ENCODE data around the gene NDC1. TPM values are rescaled to one million over a fixed set of nuclear protein-coding genes. Genes with fewer than 3 reads are reported as not detected.

Gene NDC1
- total RNA-seq, 2 experiments from 2014 or later, result 31.2 to 38.5 TPM

DNA sequence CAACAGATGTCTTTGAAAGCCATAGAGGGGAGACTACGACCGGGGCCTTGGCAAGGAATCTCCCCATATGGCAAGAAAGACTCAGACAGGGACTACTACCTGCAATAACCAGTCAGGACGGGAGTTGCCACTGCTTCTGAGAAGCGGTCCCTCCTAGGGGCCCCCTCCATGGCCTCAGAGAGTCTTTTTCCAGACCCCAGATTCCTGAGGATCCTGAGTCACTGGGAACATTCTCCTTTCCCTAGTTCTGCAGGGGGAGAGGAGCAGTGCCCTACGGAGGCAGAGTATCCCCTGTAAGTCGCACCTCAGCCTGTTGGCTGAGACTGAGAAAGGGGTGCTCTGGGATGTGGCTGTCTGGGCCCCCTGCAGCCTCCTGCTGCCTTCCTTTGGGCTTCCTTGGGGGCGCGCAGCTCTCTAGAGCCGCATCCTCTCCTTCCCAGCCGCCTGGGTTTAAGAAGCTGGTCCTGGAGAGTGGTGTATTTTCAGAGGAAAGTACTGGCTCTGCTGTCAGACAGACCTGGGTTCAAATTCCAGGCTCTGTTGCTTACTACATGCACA is 107.0 kb downstream of the NDC1 start:
- intact Hi-C loops (cut with DNase I, micrococcal nuclease), result no loop called here
- H3K27me3 Mint-ChIP-seq, result peaks cover 17% of the 10 kb centered on the region
- H3K9me3 Mint-ChIP-seq (ENCODE audit: low read depth), result no peaks in the 10 kb centered on the region
- CTCF ChIA-PET, result interaction anchor here (0.6 kb wide), 1 partner anchor 1073 kb away, joined by 3 read pairs; no protein-coding TSS in a partner anchor
- no peak for DNase-seq
- H3K27ac Mint-ChIP-seq, result no peak overlapping the region
- POLR2A ChIA-PET, result no interaction called here
- H3K4me1 Mint-ChIP-seq, result no peaks in the 10 kb centered on the region
- H3K36me3 Mint-ChIP-seq (ENCODE audit: low read depth), result no peaks in the 10 kb centered on the region
- no peak overlapping the region for H3K4me3 Mint-ChIP-seq
- ATAC-seq, result no peak

GRCh38 chr1:53730224-53730865 is 107.8 kb downstream of the NDC1 start:
- ATAC-seq (no peak), DNase-seq (no peak)
- POLR2A ChIA-PET, result no interaction called here
- intact Hi-C loops (cut with DNase I, micrococcal nuclease), result no loop called here
- no peaks in the 10 kb centered on the region for H3K4me1 Mint-ChIP-seq
- CTCF ChIA-PET, result no interaction called here
- no peaks in the 10 kb centered on the region for H3K36me3 Mint-ChIP-seq (ENCODE audit: low read depth)
- H3K4me3 Mint-ChIP-seq, result no peak overlapping the region
- no peaks in the 10 kb centered on the region for H3K9me3 Mint-ChIP-seq (ENCODE audit: low read depth)
- H3K27me3 Mint-ChIP-seq, result peaks cover 13% of the 10 kb centered on the region
- H3K27ac Mint-ChIP-seq, result no peak overlapping the region

DNA sequence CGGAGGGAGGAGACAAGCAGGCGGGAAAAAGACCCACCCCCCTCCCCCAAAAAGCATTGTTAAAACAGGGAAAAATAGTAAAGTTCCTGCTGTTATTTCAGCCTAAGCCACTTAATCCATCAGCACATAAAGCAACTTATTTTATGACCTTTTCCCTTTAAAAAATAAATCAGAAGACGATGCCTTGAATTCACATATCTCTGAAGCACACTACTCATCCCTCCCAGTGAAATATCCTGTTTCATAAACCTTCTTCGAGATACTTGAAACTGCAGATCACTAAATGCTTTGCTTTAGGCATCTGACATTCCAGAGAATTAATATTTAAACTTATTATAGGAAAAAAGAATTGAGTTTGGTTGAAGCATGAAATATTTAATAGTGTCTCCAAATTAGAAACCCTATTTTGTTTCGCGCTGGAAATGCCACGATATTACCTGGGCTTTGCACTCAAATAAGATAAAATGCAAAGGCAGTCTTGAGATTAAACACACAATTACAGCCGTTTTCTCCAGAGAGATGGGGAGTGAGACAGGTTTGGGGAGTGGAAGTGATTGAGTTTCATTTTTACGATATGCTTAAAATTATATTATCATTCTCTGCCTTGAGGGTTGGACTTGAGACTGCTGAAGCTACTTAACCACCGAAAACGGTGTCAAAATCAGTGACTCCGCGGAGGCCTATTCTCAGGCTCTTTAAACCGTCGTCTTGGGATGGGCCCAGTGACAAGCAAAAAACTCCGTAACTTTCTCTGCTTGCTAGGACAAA is 108.5 kb downstream of the NDC1 start:
- no peak overlapping the region for H3K27ac Mint-ChIP-seq
- ChIA-PET POLR2A (no interaction called here), CTCF (no interaction called here)
- ATAC-seq (no peak), DNase-seq (no peak)
- intact Hi-C loops (cut with DNase I, micrococcal nuclease), result no loop called here
- H3K27me3 Mint-ChIP-seq, result peaks cover 7% of the 10 kb centered on the region
- no peaks in the 10 kb centered on the region for H3K9me3 Mint-ChIP-seq (ENCODE audit: low read depth)
- no peaks in the 10 kb centered on the region for H3K36me3 Mint-ChIP-seq (ENCODE audit: low read depth)
- no peak overlapping the region for H3K4me3 Mint-ChIP-seq
- no peaks in the 10 kb centered on the region for H3K4me1 Mint-ChIP-seq

DNA sequence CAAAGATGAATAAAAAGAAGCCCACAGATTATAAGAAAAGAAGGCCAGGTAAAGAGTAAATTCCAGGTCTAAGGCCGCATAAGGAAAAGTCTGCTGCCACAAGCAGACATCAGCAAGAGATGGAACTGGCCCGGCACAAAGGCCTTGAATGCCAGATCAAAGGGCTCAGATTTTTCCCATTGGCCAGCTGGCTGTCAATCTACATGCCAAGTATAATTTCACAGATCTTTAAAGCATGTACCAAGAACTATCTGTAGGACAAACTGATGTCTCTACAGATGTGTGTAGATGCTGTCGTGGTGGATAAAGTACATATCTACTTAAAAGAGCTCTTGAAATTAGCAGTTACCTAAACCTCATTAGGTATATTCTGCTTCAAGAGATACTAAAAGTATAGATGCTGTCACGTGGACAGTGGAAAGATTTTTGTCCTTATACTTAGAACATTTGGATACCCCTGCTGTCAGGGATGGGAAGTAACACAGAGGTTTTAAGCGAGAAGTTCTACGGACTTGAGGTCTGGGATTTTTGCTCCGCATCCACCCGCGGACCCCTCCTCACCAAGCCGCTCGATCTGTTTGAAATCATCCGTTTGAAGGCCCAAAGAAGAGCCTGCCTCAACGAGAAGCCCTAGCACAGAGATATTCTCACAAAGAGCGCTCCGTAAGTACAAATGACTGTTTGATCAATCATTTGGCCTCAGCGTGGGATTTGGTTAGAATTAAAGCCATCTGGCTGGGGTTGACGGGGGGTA is 109.2 kb downstream of the NDC1 start:
- no peak overlapping the region for H3K4me3 Mint-ChIP-seq
- DNase-seq, result no peak
- CTCF ChIA-PET, result no interaction called here
- H3K9me3 Mint-ChIP-seq (ENCODE audit: low read depth), result no peaks in the 10 kb centered on the region
- no peak for ATAC-seq
- H3K4me1 Mint-ChIP-seq, result no peaks in the 10 kb centered on the region
- intact Hi-C loops (cut with DNase I, micrococcal nuclease), result no loop called here
- H3K27ac Mint-ChIP-seq, result no peak overlapping the region
- POLR2A ChIA-PET, result interaction anchor here (0.6 kb wide), 1 partner anchor 538 kb away, joined by 5 read pairs; no protein-coding TSS in a partner anchor
- no peaks in the 10 kb centered on the region for H3K36me3 Mint-ChIP-seq (ENCODE audit: low read depth)
- peaks cover 7% of the 10 kb centered on the region for H3K27me3 Mint-ChIP-seq

DNA sequence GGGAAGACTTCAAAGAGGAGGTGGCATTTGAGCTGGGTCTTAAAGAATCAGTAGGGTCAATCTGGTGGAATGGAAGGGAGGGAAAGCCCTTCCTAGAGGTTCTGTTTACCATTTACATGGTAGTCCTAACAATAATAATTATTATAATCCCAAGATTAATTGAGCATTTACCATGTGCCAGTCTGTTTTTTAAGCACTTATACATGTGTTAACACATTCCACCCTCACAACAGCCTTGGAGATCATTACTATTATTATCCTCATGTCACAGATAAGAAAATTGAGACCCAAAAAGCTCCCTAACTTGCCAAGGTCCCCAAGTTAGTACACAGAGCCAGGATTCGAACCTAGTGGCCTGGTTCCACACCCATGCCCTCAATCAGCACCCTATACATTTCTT is 109.9 kb downstream of the NDC1 start:
- Mint-ChIP-seq H3K27ac (no peak overlapping the region), H3K4me1 (no peaks in the 10 kb centered on the region), H3K36me3 (ENCODE audit: low read depth) (no peaks in the 10 kb centered on the region), H3K9me3 (ENCODE audit: low read depth) (no peaks in the 10 kb centered on the region), H3K27me3 (peaks cover 2% of the 10 kb centered on the region), H3K4me3 (no peak overlapping the region)
- DNase-seq (no peak), ATAC-seq (no peak)
- POLR2A ChIA-PET, result interaction anchor here (0.6 kb wide), 1 partner anchor 537 kb away, joined by 5 read pairs; no protein-coding TSS in a partner anchor
- intact Hi-C loops (cut with DNase I, micrococcal nuclease), result no loop called here
- CTCF ChIA-PET, result interaction anchor here (1.4 kb wide), 1 partner anchor 12 kb away, joined by 3 read pairs; no protein-coding TSS in a partner anchor

DNA sequence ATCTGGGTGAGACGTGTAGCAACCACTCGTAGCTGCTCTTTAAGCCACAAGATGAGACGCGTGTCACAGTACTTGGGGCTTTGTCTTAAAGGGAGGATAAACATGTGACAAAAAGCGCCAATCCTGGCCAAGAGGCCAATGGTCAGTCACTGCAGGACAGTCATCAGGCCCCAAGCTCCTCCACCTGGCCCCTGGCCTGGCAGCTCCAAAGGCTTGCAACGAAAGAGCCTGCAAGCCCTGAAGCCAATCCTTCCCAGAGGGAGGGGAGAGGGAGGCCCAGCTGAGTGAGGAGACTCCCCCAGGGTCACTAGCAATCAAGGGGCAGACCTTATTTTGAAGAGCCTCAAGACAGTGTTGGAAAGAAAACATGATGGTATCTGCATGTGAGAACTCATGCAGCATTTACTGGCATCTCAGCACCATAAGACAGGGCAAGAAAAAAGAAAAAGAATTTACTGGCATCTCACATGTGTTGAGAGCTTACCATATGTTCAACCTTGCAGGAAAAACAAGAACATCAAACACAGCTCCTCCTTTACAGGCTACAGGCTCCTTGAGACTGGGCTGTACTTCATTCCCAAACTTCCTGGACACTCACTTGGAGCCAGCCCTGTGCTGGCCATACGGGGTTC is 110.5 kb downstream of the NDC1 start:
- ATAC-seq (no peak), DNase-seq (no peak)
- ChIA-PET CTCF (interaction anchor here (0.5 to 1.4 kb wide), 3 partner anchors 12 to 44 kb away, joined by 3 read pairs; no protein-coding TSS in a partner anchor), POLR2A (no interaction called here)
- Mint-ChIP-seq H3K4me1 (no peaks in the 10 kb centered on the region), H3K36me3 (ENCODE audit: low read depth) (no peaks in the 10 kb centered on the region), H3K27me3 (peaks cover 2% of the 10 kb centered on the region), H3K9me3 (ENCODE audit: low read depth) (no peaks in the 10 kb centered on the region), H3K4me3 (no peak overlapping the region), H3K27ac (no peak overlapping the region)
- intact Hi-C loops (cut with DNase I, micrococcal nuclease), result no loop called here

- Mint-ChIP-seq H3K4me1 (no peaks in the 10 kb centered on the region), H3K27ac (no peak overlapping the region), H3K36me3 (ENCODE audit: low read depth) (no peaks in the 10 kb centered on the region), H3K4me3 (no peak overlapping the region), H3K27me3 (no peaks in the 10 kb centered on the region), H3K9me3 (ENCODE audit: low read depth) (no peaks in the 10 kb centered on the region)
- CTCF ChIA-PET, result no interaction called here
- POLR2A ChIA-PET, result no interaction called here
- ATAC-seq (no peak), DNase-seq (no peak)
- intact Hi-C loops (cut with DNase I, micrococcal nuclease), result no loop called here
Measured at GRCh38 chr1:53726009-53726600, 112.0 kb downstream of the NDC1 start.

GRCh38 chr1:53725238-53725689 is 112.8 kb downstream of the NDC1 start:
- ChIA-PET CTCF (interaction anchor here (1.0 kb wide), 1 partner anchor 12 kb away, joined by 3 read pairs; no protein-coding TSS in a partner anchor), POLR2A (interaction anchor here (0.5 kb wide), 1 partner anchor 29 kb away, joined by 3 read pairs; no protein-coding TSS in a partner anchor)
- intact Hi-C loops (cut with DNase I, micrococcal nuclease), result no loop called here
- no peaks in the 10 kb centered on the region for H3K27me3 Mint-ChIP-seq
- H3K27ac Mint-ChIP-seq, result no peak overlapping the region
- peak; percentile 9 for DNase-seq
- no peaks in the 10 kb centered on the region for H3K9me3 Mint-ChIP-seq (ENCODE audit: low read depth)
- ATAC-seq, result no peak
- no peaks in the 10 kb centered on the region for H3K4me1 Mint-ChIP-seq
- no peaks in the 10 kb centered on the region for H3K36me3 Mint-ChIP-seq (ENCODE audit: low read depth)
- no peak overlapping the region for H3K4me3 Mint-ChIP-seq

- Mint-ChIP-seq H3K27me3 (no peaks in the 10 kb centered on the region), H3K4me3 (no peak overlapping the region), H3K36me3 (ENCODE audit: low read depth) (no peaks in the 10 kb centered on the region), H3K27ac (no peak overlapping the region), H3K4me1 (no peaks in the 10 kb centered on the region), H3K9me3 (ENCODE audit: low read depth) (no peaks in the 10 kb centered on the region)
- DNase-seq (no peak), ATAC-seq (no peak)
- intact Hi-C loops (cut with DNase I, micrococcal nuclease), result no loop called here
- ChIA-PET CTCF (no interaction called here), POLR2A (no interaction called here)
Measured at GRCh38 chr1:53722025-53722424, 116.1 kb downstream of the NDC1 start.

DNA sequence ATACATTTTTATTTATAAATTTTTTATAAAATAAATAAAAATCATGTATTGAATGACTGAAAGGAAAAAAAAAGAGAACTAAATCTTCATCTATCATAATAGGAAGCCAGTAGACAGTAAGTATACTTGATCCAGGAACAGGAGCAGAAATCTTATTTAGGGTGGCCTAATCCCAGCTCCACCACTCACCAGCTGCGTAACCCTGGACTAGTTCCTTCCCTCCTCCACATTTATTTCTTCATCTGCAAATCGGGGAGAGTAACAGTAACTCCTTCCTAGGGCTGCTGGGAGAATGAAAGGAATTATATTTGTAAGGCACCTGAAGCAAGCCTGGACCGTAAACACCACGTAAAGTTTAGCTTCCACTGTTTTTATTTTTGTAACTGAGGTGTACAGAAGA is 117.0 kb downstream of the NDC1 start:
- POLR2A ChIA-PET, result no interaction called here
- Mint-ChIP-seq H3K4me3 (no peak overlapping the region), H3K4me1 (no peaks in the 10 kb centered on the region), H3K27ac (no peak overlapping the region), H3K27me3 (no peaks in the 10 kb centered on the region), H3K9me3 (ENCODE audit: low read depth) (no peaks in the 10 kb centered on the region), H3K36me3 (ENCODE audit: low read depth) (no peaks in the 10 kb centered on the region)
- no peak for ATAC-seq
- DNase-seq, result no peak
- CTCF ChIA-PET, result no interaction called here
- intact Hi-C loops (cut with DNase I, micrococcal nuclease), result no loop called here

- Mint-ChIP-seq H3K27me3 (no peaks in the 10 kb centered on the region), H3K9me3 (ENCODE audit: low read depth) (no peaks in the 10 kb centered on the region), H3K27ac (no peak overlapping the region), H3K4me3 (no peak overlapping the region), H3K36me3 (ENCODE audit: low read depth) (no peaks in the 10 kb centered on the region), H3K4me1 (no peaks in the 10 kb centered on the region)
- ChIA-PET CTCF (interaction anchor here (0.6 kb wide), 1 partner anchor 34 kb away, joined by 3 read pairs; no protein-coding TSS in a partner anchor), POLR2A (no interaction called here)
- ATAC-seq (no peak), DNase-seq (no peak)
- intact Hi-C loops (cut with DNase I, micrococcal nuclease), result no loop called here
Measured at GRCh38 chr1:53719469-53719868, 118.6 kb downstream of the NDC1 start.

Measured in activated CD4-positive, alpha-beta T cell treated with anti-CD3 and anti-CD28 coated beads for 36 hours (primary cell).